Epithelial cell of esophagus (primary cell): Measurements from ENCODE around the gene MUC5B.

Experiments used
- DNase-seq: peaks from one replicate; pipeline ENCODE4 v3.0.0; 2010; ENCODE audit warnings: low read depth
- H3K4me3 ChIP-seq: 2 replicates; pipeline ENCODE4 v1.5.1; 2011; ENCODE audit warnings: mild to moderate bottlenecking, low read length, control low read depth
- CTCF ChIP-seq: IDR thresholded peaks from 2 replicates; pipeline ENCODE4 v1.5.1; 2011; ENCODE audit warnings: low read depth, mild to moderate bottlenecking, low read length, control low read depth, inconsistent platforms; ENCODE audit not compliant: insufficient read depth; ENCODE audit errors: missing control alignments

The MUC5B gene

GRCh38 chr11:1226986-1227550, 4.2 kb downstream of the MUC5B start:
- no peak for DNase-seq
- H3K4me3 ChIP-seq = no peak overlapping the region
- TF ChIP-seq CTCF = no peak

- no peak for DNase-seq
Measured at GRCh38 chr11:1227551-1228100, 4.8 kb downstream of the MUC5B start.

GRCh38 chr11:1228101-1228821, 5.4 kb downstream of the MUC5B start:
- DNase-seq = no peak
- no peak overlapping the region for H3K4me3 ChIP-seq
- no peak for TF ChIP-seq CTCF

More at GRCh38 chr11:1227551-1228100, 4.8 kb downstream of the MUC5B start:
- TF ChIP-seq CTCF = no peak
- H3K4me3 ChIP-seq = no peak overlapping the region

- no peak for DNase-seq
- TF ChIP-seq CTCF = no peak
- no peak overlapping the region for H3K4me3 ChIP-seq
Measured at GRCh38 chr11:1228921-1229451, 6.1 kb downstream of the MUC5B start.

- no peak for TF ChIP-seq CTCF
- no peak overlapping the region for H3K4me3 ChIP-seq
- no peak for DNase-seq
Measured at GRCh38 chr11:1229471-1230120, 6.7 kb downstream of the MUC5B start.

- no peak for TF ChIP-seq CTCF
- no peak for DNase-seq
- no peak overlapping the region for H3K4me3 ChIP-seq
Measured at GRCh38 chr11:1230121-1230455, 7.2 kb downstream of the MUC5B start.
